RWPE2 (cell line): ENCODE results near the gene POMT1.

ENCODE experiments used
- ATAC-seq: fragments of 200-7000 bp; cut with Tn5 transposase; 3 replicates; pipeline ENCODE4 v1.9.1; 2021; ENCODE audit warnings: low read depth
- DNase-seq: peaks from one replicate; pipeline ENCODE4 v3.0.0-alpha.2; 2020; ENCODE audit warnings: low spot score
- H3K27ac ChIP-seq: fragments of 450-650 bp; 2 replicates; pipeline ENCODE4 v1.5.1; 2017; ENCODE audit warnings: mild to moderate bottlenecking; ENCODE audit not compliant: poor library complexity, severe bottlenecking
- H3K27me3 ChIP-seq: fragments of 250-450 bp; sonication (Bioruptor Pico); 2 replicates; pipeline ENCODE4 v1.5.1; 2021; ENCODE audit warnings: mild to moderate bottlenecking, moderate library complexity; ENCODE audit not compliant: insufficient read depth, poor library complexity, severe bottlenecking
- H3K36me3 ChIP-seq: fragments of 250-450 bp; sonication (Bioruptor Pico); 2 replicates; pipeline ENCODE4 v1.5.1; 2020; ENCODE audit warnings: low read depth, mild to moderate bottlenecking, moderate library complexity
- H3K4me1 ChIP-seq: fragments of 250-450 bp; sonication (Bioruptor Pico); 2 replicates; pipeline ENCODE4 v1.5.1; 2021; ENCODE audit warnings: mild to moderate bottlenecking, moderate library complexity; ENCODE audit not compliant: insufficient read depth, poor library complexity, severe bottlenecking
- H3K4me3 ChIP-seq: fragments of 250-450 bp; sonication (Bioruptor Pico); 2 replicates; pipeline ENCODE4 v1.5.1; 2021; ENCODE audit warnings: mild to moderate bottlenecking, moderate library complexity; ENCODE audit not compliant: severe bottlenecking
- H3K9me3 ChIP-seq: fragments of 250-450 bp; sonication (Bioruptor Pico); 2 replicates; pipeline ENCODE4 v1.5.1; 2021; ENCODE audit warnings: mild to moderate bottlenecking, moderate library complexity; ENCODE audit not compliant: severe bottlenecking
- CTCF ChIP-seq: fragments of 450-650 bp; IDR thresholded peaks from one replicate; pipeline ENCODE4 v1.5.1; 2017; ENCODE audit warnings: mild to moderate bottlenecking, moderate library complexity; ENCODE audit not compliant: poor library complexity, severe bottlenecking

Gene POMT1

GRCh38 chr9:131521203-131521602, 18.5 kb downstream of the POMT1 start:
- DNase-seq (no peak), ATAC-seq (no peak)
- H3K27me3 ChIP-seq = no peaks in the 10 kb centered on the region
- no peak overlapping the region for H3K27ac ChIP-seq
- no peak overlapping the region for H3K4me3 ChIP-seq
- no peaks in the 10 kb centered on the region for H3K9me3 ChIP-seq
- H3K36me3 ChIP-seq = peaks cover 68% of the 10 kb centered on the region
- H3K4me1 ChIP-seq = no peaks in the 10 kb centered on the region
- no peak for TF ChIP-seq CTCF

- no peaks in the 10 kb centered on the region for H3K9me3 ChIP-seq
- H3K4me1 ChIP-seq = no peaks in the 10 kb centered on the region
- ATAC-seq = no peak
- H3K27me3 ChIP-seq = no peaks in the 10 kb centered on the region
- H3K27ac ChIP-seq = no peak overlapping the region
- DNase-seq = no peak
- H3K36me3 ChIP-seq = peaks cover 62% of the 10 kb centered on the region
- H3K4me3 ChIP-seq = no peak overlapping the region
- TF ChIP-seq CTCF = no peak
These were observed 19.1 kb downstream of the POMT1 start for GRCh38 chr9:131521822-131522221.

- peaks cover 59% of the 10 kb centered on the region for H3K36me3 ChIP-seq
- no peaks in the 10 kb centered on the region for H3K27me3 ChIP-seq
- ATAC-seq = no peak; the same call in 2 of the 3 replicates
- no peak overlapping the region for H3K4me3 ChIP-seq
- no peak overlapping the region for H3K27ac ChIP-seq
- no peak for TF ChIP-seq CTCF
- H3K4me1 ChIP-seq = no peaks in the 10 kb centered on the region
- DNase-seq = no peak
- H3K9me3 ChIP-seq = no peaks in the 10 kb centered on the region
These were observed 19.8 kb downstream of the POMT1 start for GRCh38 chr9:131522257-131523085.

GRCh38 chr9:131523086-131523388, 20.3 kb downstream of the POMT1 start:
- Histone ChIP-seq H3K4me1 (no peaks in the 10 kb centered on the region), H3K27me3 (no peaks in the 10 kb centered on the region), H3K9me3 (no peaks in the 10 kb centered on the region), H3K36me3 (peaks cover 55% of the 10 kb centered on the region), H3K27ac (no peak overlapping the region), H3K4me3 (no peak overlapping the region)
- DNase-seq (no peak), ATAC-seq (no peak)
- no peak for TF ChIP-seq CTCF
